Activated naive CD4-positive, alpha-beta T cell (primary cell): ENCODE data around the gene KCNJ16.

Experiments
- DNase-seq, 4 experiments: peaks; one replicate each; lab custom pipeline; 2025; lab: John Stamatoyannopoulos, UW

KCNJ16 gene

GRCh38 chr17:70128727-70129238 is 53.8 kb downstream of the KCNJ16 start:
- DNase-seq, result no peak

GRCh38 chr17:70130289-70130688 is 55.3 kb downstream of the KCNJ16 start:
- DNase-seq, result no peak

GRCh38 chr17:70132505-70132904 is 57.5 kb downstream of the KCNJ16 start:
- DNase-seq, result no peak

- DNase-seq, result no peak
Observed at GRCh38 chr17:70134042-70134441, 59.0 kb downstream of the KCNJ16 start.

- no peak for DNase-seq
Observed at GRCh38 chr17:70134777-70135176, 59.8 kb downstream of the KCNJ16 start.

- DNase-seq, result no peak
Observed at GRCh38 chr17:70136131-70136530, 61.1 kb downstream of the KCNJ16 start.

GRCh38 chr17:70137451-70138230 is 62.6 kb downstream of the KCNJ16 start:
- DNase-seq, result no peak

GRCh38 chr17:70138291-70138865 is 63.4 kb downstream of the KCNJ16 start:
- DNase-seq, result no peak

- no peak for DNase-seq
Observed at GRCh38 chr17:70139449-70139993, 64.5 kb downstream of the KCNJ16 start.

GRCh38 chr17:70144260-70144846 is 69.3 kb downstream of the KCNJ16 start:
- no peak for DNase-seq

- no peak for DNase-seq
Observed at GRCh38 chr17:70153210-70153609, 78.2 kb downstream of the KCNJ16 start.

- DNase-seq, result no peak
Observed at GRCh38 chr17:70157151-70157550, 82.1 kb downstream of the KCNJ16 start.

GRCh38 chr17:70158180-70158579 is 83.2 kb downstream of the KCNJ16 start:
- DNase-seq, result no peak

- DNase-seq, result no peak
Observed at GRCh38 chr17:70158591-70158990, 83.6 kb downstream of the KCNJ16 start.

GRCh38 chr17:70159980-70160379 is 85.0 kb downstream of the KCNJ16 start:
- no peak for DNase-seq

GRCh38 chr17:70161519-70161918 is 86.5 kb downstream of the KCNJ16 start:
- DNase-seq, result no peak

- DNase-seq, result no peak
Observed at GRCh38 chr17:70165383-70165782, 90.4 kb downstream of the KCNJ16 start.

- DNase-seq, result no peak
Observed at GRCh38 chr17:70166615-70167014, 91.6 kb downstream of the KCNJ16 start.

- no peak for DNase-seq
Observed at GRCh38 chr17:70168044-70168976, 93.3 kb downstream of the KCNJ16 start.

GRCh38 chr17:70168977-70169708 is 94.1 kb downstream of the KCNJ16 start, which contains the start of gene KCNJ2:
KCNJ2 (plus strand) TSS chr17:70169532; CDS start chr17:70175040, 5,508 bp downstream.
- DNase-seq, result no peak
